ENCODE data around the gene RAD51B.

The RAD51B gene

DNA sequence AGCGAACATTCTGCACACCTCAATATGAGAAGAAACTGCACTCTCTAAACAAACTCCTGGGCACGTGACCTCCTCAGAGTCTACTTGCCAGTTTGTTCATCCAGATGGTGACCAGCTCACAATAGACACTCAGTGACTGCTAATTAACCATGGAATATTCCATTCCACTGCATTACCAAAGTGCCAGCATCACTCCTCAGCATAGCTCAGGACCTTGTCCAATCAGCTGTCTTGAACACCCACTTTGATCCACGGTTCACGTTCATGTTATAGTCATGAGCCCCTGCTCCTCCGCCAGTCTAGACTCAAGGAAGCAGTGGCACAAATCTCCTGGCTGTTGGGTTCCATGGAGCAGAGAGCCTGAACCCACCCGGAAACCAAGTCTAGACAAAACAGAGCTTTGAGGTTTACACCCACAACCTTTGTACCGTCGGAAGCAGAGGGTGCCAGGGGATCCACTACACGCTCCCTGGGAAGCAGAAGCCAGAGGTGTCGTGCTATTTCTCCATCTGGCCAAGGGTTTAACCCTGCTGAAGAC is 688.0 kb downstream of the RAD51B start:
- no peak overlapping the region for H3K4me3 ChIP-seq (ENCODE audit: low read depth, low read length)
- TF ChIP-seq, protein P1, sequence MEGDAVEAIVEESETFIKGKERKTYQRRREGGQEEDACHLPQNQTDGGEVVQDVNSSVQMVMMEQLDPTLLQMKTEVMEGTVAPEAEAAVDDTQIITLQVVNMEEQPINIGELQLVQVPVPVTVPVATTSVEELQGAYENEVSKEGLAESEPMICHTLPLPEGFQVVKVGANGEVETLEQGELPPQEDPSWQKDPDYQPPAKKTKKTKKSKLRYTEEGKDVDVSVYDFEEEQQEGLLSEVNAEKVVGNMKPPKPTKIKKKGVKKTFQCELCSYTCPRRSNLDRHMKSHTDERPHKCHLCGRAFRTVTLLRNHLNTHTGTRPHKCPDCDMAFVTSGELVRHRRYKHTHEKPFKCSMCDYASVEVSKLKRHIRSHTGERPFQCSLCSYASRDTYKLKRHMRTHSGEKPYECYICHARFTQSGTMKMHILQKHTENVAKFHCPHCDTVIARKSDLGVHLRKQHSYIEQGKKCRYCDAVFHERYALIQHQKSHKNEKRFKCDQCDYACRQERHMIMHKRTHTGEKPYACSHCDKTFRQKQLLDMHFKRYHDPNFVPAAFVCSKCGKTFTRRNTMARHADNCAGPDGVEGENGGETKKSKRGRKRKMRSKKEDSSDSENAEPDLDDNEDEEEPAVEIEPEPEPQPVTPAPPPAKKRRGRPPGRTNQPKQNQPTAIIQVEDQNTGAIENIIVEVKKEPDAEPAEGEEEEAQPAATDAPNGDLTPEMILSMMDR (IDR thresholded peaks at IDR 0.05; ENCODE audit: low read depth, low read length), result no peak

DNA sequence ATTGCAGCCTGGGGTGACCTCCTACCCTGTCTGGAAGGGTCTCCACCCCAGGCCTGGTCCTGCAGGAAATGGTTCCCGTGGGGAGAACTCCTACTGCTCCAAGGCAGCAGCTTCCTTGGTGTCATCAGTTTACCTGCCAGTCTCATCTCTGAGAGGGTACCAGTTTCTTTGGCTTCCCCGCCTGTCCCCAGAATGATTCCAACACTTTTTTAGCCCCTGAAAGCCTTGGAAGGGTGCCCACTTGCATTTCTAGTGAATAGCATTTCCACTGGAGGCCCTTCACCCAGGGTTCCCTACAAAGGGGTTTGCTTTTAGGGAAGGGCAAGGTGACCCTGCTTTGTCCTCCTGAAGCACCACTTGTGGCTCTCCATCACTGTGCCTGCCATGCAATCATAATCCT is 689.0 kb downstream of the RAD51B start:
- H3K4me3 ChIP-seq (ENCODE audit: low read depth, low read length), result no peak overlapping the region
- TF ChIP-seq, protein P1 (IDR thresholded peaks at IDR 0.05; ENCODE audit: low read depth, low read length), result no peak

DNA sequence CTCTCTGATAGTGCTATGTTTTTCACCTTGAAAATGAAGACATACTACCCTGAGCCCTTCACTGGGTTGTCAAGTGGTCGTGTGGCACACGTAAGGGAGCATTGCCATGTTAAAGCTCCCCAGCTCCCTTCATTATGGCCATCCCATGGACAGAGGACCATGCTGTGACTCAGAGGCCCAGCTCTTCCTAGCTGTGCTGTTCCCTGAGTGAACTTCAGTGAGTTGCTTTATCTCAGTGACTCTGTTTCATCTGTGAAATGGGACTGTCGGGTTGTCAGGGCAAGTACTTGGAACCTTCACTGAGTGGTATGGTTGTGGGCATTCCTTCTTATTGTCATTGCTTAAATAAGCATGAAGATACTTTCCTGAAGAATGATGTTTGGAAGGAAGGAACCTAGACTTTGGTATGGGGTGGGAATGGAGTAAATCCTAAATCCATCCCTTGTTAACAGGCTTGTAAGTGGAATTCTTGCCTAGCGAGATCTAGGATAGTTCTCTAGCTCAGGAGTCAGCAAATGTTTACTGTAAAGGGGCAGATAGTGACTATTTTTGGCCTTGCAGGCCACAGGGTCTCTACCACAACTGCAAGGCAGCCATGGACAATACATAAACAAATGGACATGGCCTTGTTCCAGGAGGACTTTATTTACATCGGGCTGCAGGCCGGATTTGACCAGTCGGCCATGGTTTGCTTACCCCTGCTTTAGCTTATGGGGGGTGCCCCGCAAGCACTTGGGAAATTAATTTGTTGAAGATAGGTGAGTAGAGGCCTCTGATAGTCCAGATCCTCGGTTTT is 689.8 kb downstream of the RAD51B start:
- TF ChIP-seq, protein P1 (IDR thresholded peaks at IDR 0.05; ENCODE audit: low read depth, low read length), result no peak

DNA sequence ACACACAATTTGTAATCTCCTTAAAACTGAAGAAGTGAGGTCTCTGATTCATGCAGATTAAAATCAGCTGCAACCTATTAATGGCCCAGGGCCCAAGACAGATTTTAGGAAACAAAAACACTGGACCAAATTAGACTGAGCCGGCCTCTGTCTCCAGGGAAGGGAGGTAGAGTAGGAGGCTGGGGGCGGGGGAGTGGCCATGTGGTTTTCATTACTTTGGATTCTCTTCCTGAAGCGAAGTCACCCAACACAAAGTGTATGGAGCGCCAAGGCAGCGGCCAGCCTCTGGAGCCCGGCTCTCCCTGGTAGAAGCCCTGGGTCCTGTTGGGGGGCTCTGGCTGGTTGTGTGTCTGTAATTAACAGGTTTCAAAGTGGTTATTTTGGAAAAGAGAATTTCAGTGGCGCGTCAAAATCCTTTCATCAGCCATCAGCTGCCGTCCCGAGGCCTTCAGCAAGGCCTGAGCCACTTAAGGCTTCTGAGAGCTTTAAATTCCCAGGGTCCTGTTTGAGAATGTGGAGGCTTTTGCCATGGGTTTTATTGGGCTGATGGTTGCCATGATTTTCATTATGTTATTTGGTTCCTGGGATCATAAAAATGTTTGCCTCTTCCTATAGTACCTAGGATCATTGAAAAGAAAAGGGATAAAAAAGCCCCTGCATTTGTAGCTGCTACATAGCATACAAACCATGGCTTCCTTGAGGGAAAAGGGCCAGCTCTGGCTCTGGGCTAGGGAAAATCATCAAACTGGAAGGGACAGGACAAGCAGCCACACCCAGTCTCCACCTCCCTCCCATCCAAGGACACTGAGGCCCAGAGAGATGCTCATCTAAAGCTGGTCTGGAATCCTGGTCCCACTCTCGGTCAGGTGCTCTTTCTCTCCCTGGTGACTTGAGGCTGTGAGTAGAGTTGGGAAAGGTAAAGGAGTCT is 690.9 kb downstream of the RAD51B start:
- TF ChIP-seq, protein P1 (IDR thresholded peaks at IDR 0.05; ENCODE audit: low read depth, low read length), result no peak
- H3K4me3 ChIP-seq (ENCODE audit: low read depth, low read length), result no peak overlapping the region

More for the DNA sequence above, 689.8 kb downstream of the RAD51B start:
- H3K4me3 ChIP-seq (ENCODE audit: low read depth, low read length), result no peak overlapping the region

DNA sequence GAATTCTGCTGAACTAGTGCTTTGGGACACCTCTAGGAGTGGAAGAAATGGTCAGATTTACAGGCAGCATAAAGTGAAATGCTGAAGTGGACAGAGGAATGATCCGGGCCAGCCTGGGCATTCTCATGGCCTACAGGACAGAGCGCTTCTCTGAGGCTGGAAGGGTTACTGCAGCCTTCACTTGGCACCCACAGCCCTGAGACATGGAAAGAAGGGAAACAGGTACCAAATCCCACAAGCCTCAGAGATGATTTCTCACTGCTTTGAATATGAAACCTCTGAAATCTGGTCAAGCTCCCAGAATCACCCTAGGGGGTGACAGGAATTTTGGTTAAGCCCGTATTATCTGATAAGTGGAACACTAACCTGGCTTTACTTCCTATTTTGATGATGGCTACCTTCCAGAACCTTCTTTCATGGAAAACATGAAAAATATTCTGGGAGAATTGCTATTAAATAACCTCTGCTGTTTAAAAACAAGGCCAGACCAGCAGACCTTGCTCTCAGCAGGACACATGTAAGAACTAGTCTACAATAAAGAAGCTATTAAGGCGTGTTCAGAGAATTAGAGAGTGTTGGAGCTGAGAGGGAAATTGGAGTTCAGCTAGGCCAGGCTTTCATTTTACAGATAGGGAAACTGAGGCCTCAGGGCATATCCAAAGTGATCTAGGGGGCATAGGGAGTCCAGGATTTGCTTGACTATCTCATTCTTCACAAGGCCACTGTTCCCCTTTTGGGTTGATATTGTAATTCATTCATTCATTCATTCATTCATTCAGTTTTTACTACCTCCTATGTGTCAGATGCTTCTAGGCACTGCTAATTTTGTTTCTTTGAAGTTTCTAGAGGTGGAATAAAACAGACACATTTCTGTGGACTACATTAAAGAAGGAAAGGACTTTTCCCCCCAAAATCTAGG is 691.8 kb downstream of the RAD51B start:
- TF ChIP-seq, protein P1 (IDR thresholded peaks at IDR 0.05; ENCODE audit: low read depth, low read length), result no peak
- no peak overlapping the region for H3K4me3 ChIP-seq (ENCODE audit: low read depth, low read length)

DNA sequence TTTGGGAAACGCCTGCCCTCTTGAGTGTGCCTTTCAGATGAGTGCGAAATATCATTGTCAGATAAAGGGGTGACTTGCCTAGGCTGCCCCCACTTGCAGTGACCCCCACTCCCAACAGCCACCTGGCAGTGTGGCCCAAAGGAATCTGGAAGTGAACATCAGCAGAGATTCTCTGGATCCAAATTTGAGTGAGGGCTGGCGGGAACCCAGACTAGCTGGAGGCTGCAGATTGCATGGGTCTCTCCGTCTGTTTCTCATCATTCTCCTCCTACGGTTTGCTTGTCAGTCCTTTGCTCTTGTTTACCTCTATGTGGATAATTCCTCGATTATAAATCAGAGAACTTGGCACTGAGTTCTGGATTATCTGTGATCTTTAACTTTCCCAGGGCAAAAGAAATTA is 692.5 kb downstream of the RAD51B start:
- TF ChIP-seq, protein P1 (IDR thresholded peaks at IDR 0.05; ENCODE audit: low read depth, low read length), result no peak
- no peak overlapping the region for H3K4me3 ChIP-seq (ENCODE audit: low read depth, low read length)
